Measurements from ENCODE around the gene PRPF18.
A peak's percentile ranks its signal among the peaks of the same experiment; 100 is the strongest.

The PRPF18 gene

GRCh38 chr10:13629116-13629515, 42.4 kb downstream of the PRPF18 start:
- TF ChIP-seq CTCF (IDR thresholded peaks at IDR 0.05; ENCODE audit: low read depth, low read length) = no peak
- no peak overlapping the region for H3K4me3 ChIP-seq (ENCODE audit: low read depth, low read length)
- in situ Hi-C loops (cut with HindIII; ENCODE audit: low sequenced_read_pairs) = no loop called here
- DNase-seq (ENCODE audit: low read depth, low spot score) = peak; percentile 43

- in situ Hi-C loops (cut with HindIII; ENCODE audit: low sequenced_read_pairs) = no loop called here
- DNase-seq (ENCODE audit: low read depth, low spot score) = no peak
- no peak for TF ChIP-seq CTCF (IDR thresholded peaks at IDR 0.05; ENCODE audit: low read depth, low read length)
- no peak overlapping the region for H3K4me3 ChIP-seq (ENCODE audit: low read depth, low read length)
Measured at GRCh38 chr10:13630231-13630630, 43.5 kb downstream of the PRPF18 start.

GRCh38 chr10:13631594-13631993, 44.8 kb downstream of the PRPF18 start:
- TF ChIP-seq CTCF (IDR thresholded peaks at IDR 0.05; ENCODE audit: low read depth, low read length) = no peak
- in situ Hi-C loops (cut with HindIII; ENCODE audit: low sequenced_read_pairs) = no loop called here
- DNase-seq (ENCODE audit: low read depth, low spot score) = no peak
- no peak overlapping the region for H3K4me3 ChIP-seq (ENCODE audit: low read depth, low read length)

- no peak for DNase-seq (ENCODE audit: low read depth, low spot score)
- in situ Hi-C loops (cut with HindIII; ENCODE audit: low sequenced_read_pairs) = no loop called here
- no peak for TF ChIP-seq CTCF (IDR thresholded peaks at IDR 0.05; ENCODE audit: low read depth, low read length)
- no peak overlapping the region for H3K4me3 ChIP-seq (ENCODE audit: low read depth, low read length)
Measured at GRCh38 chr10:13632440-13632839, 45.7 kb downstream of the PRPF18 start.

- H3K4me3 ChIP-seq (ENCODE audit: low read depth, low read length) = no peak overlapping the region
- no peak for TF ChIP-seq CTCF (IDR thresholded peaks at IDR 0.05; ENCODE audit: low read depth, low read length)
- in situ Hi-C loops (cut with HindIII; ENCODE audit: low sequenced_read_pairs) = no loop called here
- DNase-seq (ENCODE audit: low read depth, low spot score) = no peak
Measured at GRCh38 chr10:13632884-13633440, 46.2 kb downstream of the PRPF18 start.

- in situ Hi-C loops (cut with HindIII; ENCODE audit: low sequenced_read_pairs) = no loop called here
- DNase-seq (ENCODE audit: low read depth, low spot score) = peak; percentile 90
- no peak overlapping the region for H3K4me3 ChIP-seq (ENCODE audit: low read depth, low read length)
- no peak for TF ChIP-seq CTCF (IDR thresholded peaks at IDR 0.05; ENCODE audit: low read depth, low read length)
Measured at GRCh38 chr10:13633689-13634088, 46.9 kb downstream of the PRPF18 start.

- no peak for TF ChIP-seq CTCF (IDR thresholded peaks at IDR 0.05; ENCODE audit: low read depth, low read length)
- H3K4me3 ChIP-seq (ENCODE audit: low read depth, low read length) = no peak overlapping the region
- peak; percentile 32 for DNase-seq (ENCODE audit: low read depth, low spot score)
- in situ Hi-C loops (cut with HindIII; ENCODE audit: low sequenced_read_pairs) = no loop called here
Measured at GRCh38 chr10:13634207-13634606, 47.4 kb downstream of the PRPF18 start.
